Fibroblast of mammary gland (primary cell): ENCODE results near the gene ZCCHC10.
A peak's percentile ranks its signal among the peaks of the same experiment; 100 is the strongest.

Experiments used
- DNase-seq: peaks from one replicate; pipeline ENCODE4 v3.0.0-alpha.2; 2010; ENCODE audit warnings: low read depth
- H3K4me3 ChIP-seq: 2 replicates; pipeline ENCODE4 v1.5.1; 2011; ENCODE audit warnings: low read depth, mild to moderate bottlenecking, low read length, moderate library complexity; ENCODE audit not compliant: control insufficient read depth
- TF ChIP-seq, protein P1 (sequence below): conservative IDR thresholded peaks from 2 replicates; pipeline ENCODE4 v1.5.1; 2011; ENCODE audit warnings: low read depth, low read length, inconsistent platforms; ENCODE audit not compliant: control insufficient read depth, insufficient read depth

Gene ZCCHC10

GRCh38 chr5:132953710-132954109 is 72.6 kb downstream of the ZCCHC10 start:
- no peak for DNase-seq
- TF ChIP-seq, protein P1, sequence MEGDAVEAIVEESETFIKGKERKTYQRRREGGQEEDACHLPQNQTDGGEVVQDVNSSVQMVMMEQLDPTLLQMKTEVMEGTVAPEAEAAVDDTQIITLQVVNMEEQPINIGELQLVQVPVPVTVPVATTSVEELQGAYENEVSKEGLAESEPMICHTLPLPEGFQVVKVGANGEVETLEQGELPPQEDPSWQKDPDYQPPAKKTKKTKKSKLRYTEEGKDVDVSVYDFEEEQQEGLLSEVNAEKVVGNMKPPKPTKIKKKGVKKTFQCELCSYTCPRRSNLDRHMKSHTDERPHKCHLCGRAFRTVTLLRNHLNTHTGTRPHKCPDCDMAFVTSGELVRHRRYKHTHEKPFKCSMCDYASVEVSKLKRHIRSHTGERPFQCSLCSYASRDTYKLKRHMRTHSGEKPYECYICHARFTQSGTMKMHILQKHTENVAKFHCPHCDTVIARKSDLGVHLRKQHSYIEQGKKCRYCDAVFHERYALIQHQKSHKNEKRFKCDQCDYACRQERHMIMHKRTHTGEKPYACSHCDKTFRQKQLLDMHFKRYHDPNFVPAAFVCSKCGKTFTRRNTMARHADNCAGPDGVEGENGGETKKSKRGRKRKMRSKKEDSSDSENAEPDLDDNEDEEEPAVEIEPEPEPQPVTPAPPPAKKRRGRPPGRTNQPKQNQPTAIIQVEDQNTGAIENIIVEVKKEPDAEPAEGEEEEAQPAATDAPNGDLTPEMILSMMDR = no peak
- H3K4me3 ChIP-seq = no peak overlapping the region

DNA sequence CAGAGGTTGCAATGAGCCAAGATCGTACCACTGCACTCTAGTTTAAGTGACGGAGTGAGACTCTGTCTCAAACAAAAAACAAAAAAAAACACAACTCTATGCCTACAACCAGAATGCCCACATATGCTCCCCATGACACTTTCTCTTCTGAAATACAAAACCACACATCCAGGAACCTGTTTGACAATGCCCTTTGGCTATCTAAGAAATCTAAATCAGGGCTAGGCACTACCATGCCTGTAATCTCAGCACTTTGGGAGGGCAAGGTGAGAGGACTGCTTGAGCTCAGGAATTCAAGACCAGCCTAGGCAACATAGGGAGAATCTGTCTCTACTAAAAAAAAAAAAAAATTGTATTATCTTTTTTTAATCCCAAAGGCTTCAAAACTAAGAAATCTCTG is 73.5 kb downstream of the ZCCHC10 start:
- H3K4me3 ChIP-seq = no peak overlapping the region
- no peak for DNase-seq
- TF ChIP-seq, protein P1 = no peak

- no peak for DNase-seq
- no peak overlapping the region for H3K4me3 ChIP-seq
- TF ChIP-seq, protein P1 = no peak
These were observed 74.5 kb downstream of the ZCCHC10 start for GRCh38 chr5:132951897-132952296.

DNA sequence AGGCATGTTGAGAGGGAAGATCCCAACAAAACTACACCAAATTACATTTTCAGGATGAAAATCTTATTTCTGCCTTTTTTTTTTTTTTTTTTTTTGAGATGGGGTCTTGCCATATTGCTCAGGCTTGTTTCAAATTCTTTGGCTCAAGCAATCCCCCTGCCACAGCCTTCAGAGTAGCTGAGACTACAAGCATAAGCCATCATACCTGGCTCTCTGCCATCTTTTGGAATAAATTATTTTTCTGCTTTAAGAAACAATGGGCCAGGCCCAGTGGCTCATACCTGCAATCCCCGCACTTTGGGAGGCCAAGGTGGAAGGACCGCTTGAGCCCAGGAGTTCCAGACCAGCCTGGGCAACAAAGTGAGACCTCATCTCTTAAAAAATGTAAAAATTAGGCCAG is 77.2 kb downstream of the ZCCHC10 start:
- H3K4me3 ChIP-seq = no peak overlapping the region
- TF ChIP-seq, protein P1 = no peak
- no peak for DNase-seq

DNA sequence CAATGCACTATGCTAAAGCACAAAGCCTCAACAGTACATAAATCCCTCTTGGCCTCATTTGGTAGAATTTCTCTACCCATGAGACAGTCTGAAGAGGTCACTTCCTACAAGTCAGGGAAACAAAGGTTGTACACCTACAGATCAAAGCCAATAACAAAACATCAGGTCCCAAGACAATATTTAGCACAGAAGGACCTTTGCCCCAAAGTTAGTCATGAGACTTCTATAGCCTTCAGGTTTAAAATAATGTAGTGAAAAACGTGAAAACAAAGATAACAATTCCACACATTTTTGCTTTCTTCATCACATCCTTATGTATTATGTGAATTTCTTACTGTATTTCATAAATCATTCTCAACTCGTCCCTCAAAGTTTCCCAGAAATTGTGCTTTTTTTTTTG is 78.7 kb downstream of the ZCCHC10 start:
- TF ChIP-seq, protein P1 = no peak
- peak; percentile 38 for DNase-seq
- no peak overlapping the region for H3K4me3 ChIP-seq
